ENCODE data around the gene AKNA.

- TF ChIP-seq CTCF (IDR thresholded peaks at IDR 0.05) (no peak), POLR2A (IDR thresholded peaks at IDR 0.05) (no peak), POLR2AphosphoS5 (IDR thresholded peaks at IDR 0.05) (no peak)
Observed at GRCh38 chr9:114414346-114414745, 26.6 kb upstream of the AKNA start.
